Measurements from ENCODE around the gene CARS2. TPM values are rescaled to one million over a fixed set of nuclear protein-coding genes. Genes with fewer than 3 reads are reported as not detected.
A peak's percentile ranks its signal among the peaks of the same experiment; 100 is the strongest.

Gene CARS2
- total RNA-seq, 4 donors from 2014 or later = 27.4 to 229 (median 53.8) TPM

DNA sequence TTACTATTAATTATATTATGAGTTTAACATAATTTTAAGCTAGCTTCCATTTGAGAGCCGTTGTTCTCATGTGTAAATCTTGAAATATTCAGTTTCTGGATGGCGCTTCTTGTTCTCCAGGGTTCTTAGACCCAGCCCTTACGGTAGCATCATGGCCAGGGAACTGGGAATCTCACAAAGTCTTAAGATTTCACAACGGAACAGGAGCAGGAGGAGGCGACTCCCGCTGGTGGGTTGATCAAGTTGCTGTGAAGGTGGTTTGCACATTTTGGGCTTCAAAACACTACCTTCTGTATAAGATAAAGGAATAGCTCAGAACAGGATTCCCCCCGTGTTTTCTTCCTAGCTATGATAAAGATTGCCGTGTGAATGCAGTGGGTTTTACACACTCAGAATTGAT lies 87.7 kb downstream of the CARS2 start:
- TF ChIP-seq, protein P1, sequence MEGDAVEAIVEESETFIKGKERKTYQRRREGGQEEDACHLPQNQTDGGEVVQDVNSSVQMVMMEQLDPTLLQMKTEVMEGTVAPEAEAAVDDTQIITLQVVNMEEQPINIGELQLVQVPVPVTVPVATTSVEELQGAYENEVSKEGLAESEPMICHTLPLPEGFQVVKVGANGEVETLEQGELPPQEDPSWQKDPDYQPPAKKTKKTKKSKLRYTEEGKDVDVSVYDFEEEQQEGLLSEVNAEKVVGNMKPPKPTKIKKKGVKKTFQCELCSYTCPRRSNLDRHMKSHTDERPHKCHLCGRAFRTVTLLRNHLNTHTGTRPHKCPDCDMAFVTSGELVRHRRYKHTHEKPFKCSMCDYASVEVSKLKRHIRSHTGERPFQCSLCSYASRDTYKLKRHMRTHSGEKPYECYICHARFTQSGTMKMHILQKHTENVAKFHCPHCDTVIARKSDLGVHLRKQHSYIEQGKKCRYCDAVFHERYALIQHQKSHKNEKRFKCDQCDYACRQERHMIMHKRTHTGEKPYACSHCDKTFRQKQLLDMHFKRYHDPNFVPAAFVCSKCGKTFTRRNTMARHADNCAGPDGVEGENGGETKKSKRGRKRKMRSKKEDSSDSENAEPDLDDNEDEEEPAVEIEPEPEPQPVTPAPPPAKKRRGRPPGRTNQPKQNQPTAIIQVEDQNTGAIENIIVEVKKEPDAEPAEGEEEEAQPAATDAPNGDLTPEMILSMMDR (IDR thresholded peaks at IDR 0.05) = no peak
- no peak for TF ChIP-seq POLR2A (IDR thresholded peaks at IDR 0.05)
- Histone ChIP-seq H3K36me3 (no peaks in the 10 kb centered on the region), H3K27ac (peak overlapping the region in 1 of 2 donors; percentile 78), H3K4me1 (peaks cover 11 to 12% of the 10 kb centered on the region in 2 donors), H3K9me3 (no peaks in the 10 kb centered on the region), H3K4me3 (no peak overlapping the region), H3K27me3 (no peaks in the 10 kb centered on the region)
- intact Hi-C loops (cut with DNase I; ENCODE audit: low total_unique reads) = no loop called here
- no peak for DNase-seq

DNA sequence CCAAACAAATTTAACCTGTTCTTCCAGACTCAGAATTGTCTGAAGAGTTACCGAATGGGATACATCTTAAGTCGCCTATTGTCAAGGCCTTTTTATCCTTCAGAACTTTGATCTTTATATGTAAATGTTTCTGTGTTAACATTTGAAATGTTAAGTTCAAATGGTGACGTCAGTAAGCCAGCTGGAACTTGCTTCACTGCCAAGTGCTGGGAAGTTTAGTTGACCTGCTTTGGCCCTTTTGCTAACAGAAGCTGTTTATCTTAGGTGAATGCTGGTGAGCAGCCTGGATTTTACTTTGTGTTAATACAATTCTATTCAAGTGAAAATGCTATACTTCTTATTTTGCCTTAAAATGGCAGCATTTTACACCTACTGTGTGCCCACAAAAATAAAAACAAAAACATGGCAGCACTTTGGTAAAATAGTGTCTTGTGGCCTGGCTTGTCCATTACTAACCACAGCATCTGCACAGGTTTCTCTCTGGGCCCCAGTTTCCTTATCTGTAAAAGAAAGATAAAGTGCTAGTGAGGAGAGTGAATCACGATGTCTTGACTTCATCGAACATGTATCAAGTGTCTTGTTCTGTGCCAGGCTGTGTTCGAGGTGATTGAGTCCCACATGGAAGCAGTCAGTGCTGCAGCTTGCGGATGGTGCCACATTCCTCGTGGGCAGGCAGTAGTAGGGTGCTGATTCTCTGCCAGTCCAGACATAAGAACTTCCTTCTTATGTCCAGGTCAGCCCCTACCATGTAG lies 88.4 kb downstream of the CARS2 start:
- DNase-seq = peak; percentile 43 to 45
- no peaks in the 10 kb centered on the region for H3K9me3 ChIP-seq
- no peaks in the 10 kb centered on the region for H3K27me3 ChIP-seq
- peak overlapping the region in 1 of 2 donors; percentile 91 for H3K4me3 ChIP-seq
- intact Hi-C loops (cut with DNase I; ENCODE audit: low total_unique reads) = no loop called here
- H3K4me1 ChIP-seq = peaks cover 11 to 12% of the 10 kb centered on the region in 2 donors
- peak overlapping the region in 1 of 2 donors; percentile 78 for H3K27ac ChIP-seq
- TF ChIP-seq, protein P1 (IDR thresholded peaks at IDR 0.05) = no peak
- no peak for TF ChIP-seq POLR2A (IDR thresholded peaks at IDR 0.05)
- H3K36me3 ChIP-seq = no peaks in the 10 kb centered on the region

GRCh38 chr13:110616103-110617101 lies 89.5 kb downstream of the CARS2 start:
- Histone ChIP-seq H3K27me3 (no peaks in the 10 kb centered on the region), H3K36me3 (no peaks in the 10 kb centered on the region), H3K4me3 (peak overlapping the region; percentile 60 to 91), H3K27ac (peak overlapping the region; percentile 78 to 85), H3K9me3 (no peaks in the 10 kb centered on the region), H3K4me1 (peaks cover 11 to 12% of the 10 kb centered on the region in 2 donors)
- DNase-seq = no peak
- TF ChIP-seq POLR2A (IDR thresholded peaks at IDR 0.05) = no peak
- TF ChIP-seq, protein P1 (IDR thresholded peaks at IDR 0.05) = no peak
- intact Hi-C loops (cut with DNase I; ENCODE audit: low total_unique reads) = no loop called here

GRCh38 chr13:110615322-110616102 lies 90.4 kb downstream of the CARS2 start, which contains the start of gene NAXD:
Gene NAXD (plus strand): TSS chr13:110615545. CDS start chr13:110615602, 57 bp downstream.
- Histone ChIP-seq H3K4me1 (peaks cover 11 to 12% of the 10 kb centered on the region in 2 donors), H3K27me3 (no peaks in the 10 kb centered on the region), H3K4me3 (peak within 1 kb of the TSS; percentile 60 to 91), H3K36me3 (no peaks in the 10 kb centered on the region), H3K27ac (peak within 1 kb of the TSS; percentile 78 to 85), H3K9me3 (no peaks in the 10 kb centered on the region)
- peak; percentile 91 to 93 for DNase-seq
- intact Hi-C loops (cut with DNase I; ENCODE audit: low total_unique reads) = no loop called here
- TF ChIP-seq, protein P1 (IDR thresholded peaks at IDR 0.05) = peak in 1 of 4 experiments; percentile 22
- TF ChIP-seq POLR2A (IDR thresholded peaks at IDR 0.05) = peak; percentile 52 to 57

Data from uterus (tissue), 4 donors.